Body of pancreas (tissue), 4 donors: ENCODE data around the gene HCFC1R1.

Source experiments
- CTCF ChIP-seq, 7 experiments: fragments of 450-650 bp in 4 of 7; fragments of 200-600 bp in 3 of 7; sonication (generic) in 3 of 7; IDR thresholded peaks; one replicate each; pipeline ENCODE4 v1.5.1; 2016 to 2019; ENCODE audit warnings: antibody characterized with exemption in 7 of 7
- POLR2A ChIP-seq, 3 donors: fragments of 450-650 bp; IDR thresholded peaks; one replicate each; pipeline ENCODE4 v1.6.1; 2016; ENCODE audit warnings: antibody characterized with exemption in 3 of 3, mild to moderate bottlenecking in 2 of 3

- no peak for TF ChIP-seq CTCF (IDR thresholded peaks at IDR 0.05)
- TF ChIP-seq POLR2A (IDR thresholded peaks at IDR 0.05) = no peak
These were observed 44.0 kb downstream of the HCFC1R1 start for GRCh38 chr16:2979669-2980226.
